Mesothelial cell of epicardium (in vitro differentiated cells): ENCODE data around the gene PRDM2. TPM values are rescaled to one million over a fixed set of nuclear protein-coding genes. Genes with fewer than 3 reads are reported as not detected.

Experiments used
- DNase-seq, 2 experiments: peaks; one replicate each; pipeline ENCODE4 v3.0.0; 2021; ENCODE audit warnings: low spot score in 2 of 2; ENCODE audit not compliant: unreplicated experiment in 2 of 2
- H3K27ac Mint-ChIP-seq: 2 replicates; pipeline ENCODE4 v1.8.0; 2021; ENCODE audit warnings: mixed read lengths
- H3K27me3 Mint-ChIP-seq: 2 replicates; pipeline ENCODE4 v1.8.0; 2021; ENCODE audit warnings: low read depth, mixed read lengths
- H3K36me3 Mint-ChIP-seq: 2 replicates; pipeline ENCODE4 v1.8.0; 2021; ENCODE audit warnings: mixed read lengths
- H3K4me1 Mint-ChIP-seq: 2 replicates; pipeline ENCODE4 v1.8.0; 2021; ENCODE audit warnings: mixed read lengths
- H3K4me3 Mint-ChIP-seq: 2 replicates; pipeline ENCODE4 v1.8.0; 2021; ENCODE audit warnings: mild to moderate bottlenecking, moderate library complexity, mixed read lengths
- H3K9me3 Mint-ChIP-seq: 2 replicates; pipeline ENCODE4 v1.8.0; 2021; ENCODE audit warnings: mixed read lengths
- total RNA-seq: library from RNA; stranded (reverse); gene quantifications from 3 replicates; pipeline ENCODE4 v1.2.1, GENCODE V29; 2021
- TF ChIP-seq, protein P1 (sequence below): fragments of 200-600 bp; sonication (generic); IDR thresholded peaks from one replicate; pipeline ENCODE4 v1.5.0; 2021; ENCODE audit warnings: antibody characterized with exemption; ENCODE audit not compliant: unreplicated experiment

Gene PRDM2
- total RNA-seq, 1 donor from 2014 or later, result 61.6 TPM

DNA sequence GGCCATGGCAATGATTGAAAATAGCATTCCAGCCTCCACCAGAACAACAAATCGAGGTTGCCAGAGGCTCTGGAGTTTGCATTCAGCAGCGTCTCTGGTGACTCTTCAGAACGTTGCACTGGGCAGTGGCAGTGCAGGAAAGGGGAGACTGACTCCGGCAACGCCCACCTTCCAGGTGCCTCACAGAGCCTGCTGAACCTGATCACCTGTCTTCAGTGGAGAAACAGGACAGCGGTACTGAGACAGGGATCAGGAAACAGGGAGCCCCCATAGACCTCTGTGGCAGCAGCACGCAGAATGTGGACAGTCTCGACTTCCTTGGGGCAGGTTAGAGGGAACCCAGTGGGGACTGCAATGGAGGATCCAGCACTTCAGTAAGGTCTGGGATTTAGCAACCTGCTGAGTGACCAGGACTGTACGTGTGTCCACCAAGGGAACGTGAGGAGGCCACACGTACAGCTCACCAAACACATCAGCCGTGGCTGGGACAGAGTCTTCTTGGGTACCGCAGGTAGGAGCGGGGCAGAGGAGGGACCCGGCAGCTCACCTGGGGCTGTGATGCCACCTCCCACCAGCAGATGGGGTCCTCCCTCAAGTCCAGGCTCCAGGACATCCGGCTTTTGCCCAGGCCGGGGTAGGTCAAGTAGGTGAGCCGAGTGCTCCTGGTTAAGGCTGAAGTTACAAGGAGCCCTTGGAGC is 128.6 kb downstream of the PRDM2 start:
- no peak overlapping the region for H3K27ac Mint-ChIP-seq
- H3K4me1 Mint-ChIP-seq, result no peaks in the 10 kb centered on the region
- peak in 1 of 2 experiments; percentile 52 for DNase-seq
- H3K9me3 Mint-ChIP-seq, result no peaks in the 10 kb centered on the region
- H3K36me3 Mint-ChIP-seq, result no peaks in the 10 kb centered on the region
- H3K27me3 Mint-ChIP-seq, result peaks cover 23% of the 10 kb centered on the region
- H3K4me3 Mint-ChIP-seq, result no peak overlapping the region
- TF ChIP-seq, protein P1, sequence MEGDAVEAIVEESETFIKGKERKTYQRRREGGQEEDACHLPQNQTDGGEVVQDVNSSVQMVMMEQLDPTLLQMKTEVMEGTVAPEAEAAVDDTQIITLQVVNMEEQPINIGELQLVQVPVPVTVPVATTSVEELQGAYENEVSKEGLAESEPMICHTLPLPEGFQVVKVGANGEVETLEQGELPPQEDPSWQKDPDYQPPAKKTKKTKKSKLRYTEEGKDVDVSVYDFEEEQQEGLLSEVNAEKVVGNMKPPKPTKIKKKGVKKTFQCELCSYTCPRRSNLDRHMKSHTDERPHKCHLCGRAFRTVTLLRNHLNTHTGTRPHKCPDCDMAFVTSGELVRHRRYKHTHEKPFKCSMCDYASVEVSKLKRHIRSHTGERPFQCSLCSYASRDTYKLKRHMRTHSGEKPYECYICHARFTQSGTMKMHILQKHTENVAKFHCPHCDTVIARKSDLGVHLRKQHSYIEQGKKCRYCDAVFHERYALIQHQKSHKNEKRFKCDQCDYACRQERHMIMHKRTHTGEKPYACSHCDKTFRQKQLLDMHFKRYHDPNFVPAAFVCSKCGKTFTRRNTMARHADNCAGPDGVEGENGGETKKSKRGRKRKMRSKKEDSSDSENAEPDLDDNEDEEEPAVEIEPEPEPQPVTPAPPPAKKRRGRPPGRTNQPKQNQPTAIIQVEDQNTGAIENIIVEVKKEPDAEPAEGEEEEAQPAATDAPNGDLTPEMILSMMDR, result peak; percentile 58

DNA sequence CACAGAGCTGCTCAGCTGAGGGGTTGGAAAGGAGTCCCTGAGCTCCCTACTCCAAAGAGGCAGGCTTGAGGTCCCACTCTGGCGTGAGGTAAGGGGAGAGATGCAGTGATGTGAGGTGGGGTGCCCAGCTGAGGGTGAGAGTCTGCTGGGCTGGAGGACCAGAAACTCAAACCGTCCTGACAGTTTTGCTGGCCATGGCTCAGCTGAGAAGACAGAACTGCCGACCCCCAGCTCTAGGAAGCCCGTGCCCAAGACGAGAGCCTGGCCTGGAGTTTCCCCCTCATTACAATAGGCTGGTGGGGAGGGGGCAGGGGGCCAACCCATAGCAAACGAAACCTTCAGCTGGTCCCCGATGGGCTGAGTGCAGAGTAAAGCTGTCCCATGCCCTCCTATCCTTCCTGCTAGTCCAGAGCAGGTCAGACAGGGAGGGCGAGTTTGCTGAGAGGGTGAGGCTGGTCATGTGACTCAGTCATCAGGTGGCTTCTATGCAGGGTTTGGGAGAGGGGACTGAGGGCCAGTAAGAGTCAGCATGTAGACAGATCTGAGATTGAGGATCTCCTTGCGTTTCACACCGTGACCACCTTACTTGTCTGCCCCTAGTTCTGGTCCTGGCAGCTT is 129.3 kb downstream of the PRDM2 start:
- no peak overlapping the region for H3K4me3 Mint-ChIP-seq
- H3K9me3 Mint-ChIP-seq, result no peaks in the 10 kb centered on the region
- H3K36me3 Mint-ChIP-seq, result no peaks in the 10 kb centered on the region

DNA sequence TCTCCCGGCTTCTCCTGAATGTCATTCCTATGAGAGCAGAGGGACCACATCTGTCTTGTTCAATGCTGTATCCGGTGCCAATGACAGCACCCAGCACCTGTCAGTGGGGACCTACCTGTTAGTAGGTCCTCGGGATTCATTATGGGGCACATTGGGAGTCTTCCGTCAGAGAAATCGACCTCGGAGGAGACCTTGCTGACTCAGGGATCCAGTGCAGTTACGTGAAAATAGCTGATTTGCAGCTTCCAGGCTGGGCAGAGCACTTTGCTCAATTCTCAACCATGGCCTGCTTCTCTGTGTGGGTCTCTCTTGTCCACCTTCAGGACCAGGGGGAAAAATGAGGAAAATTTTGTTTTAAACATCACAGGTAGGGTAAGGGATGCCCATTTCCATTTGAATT is 130.2 kb downstream of the PRDM2 start:
- DNase-seq, result no peak
- peaks cover 30% of the 10 kb centered on the region for H3K27me3 Mint-ChIP-seq
- TF ChIP-seq, protein P1, result no peak
- no peaks in the 10 kb centered on the region for H3K9me3 Mint-ChIP-seq
- H3K27ac Mint-ChIP-seq, result no peak overlapping the region
- H3K4me3 Mint-ChIP-seq, result no peak overlapping the region
- no peaks in the 10 kb centered on the region for H3K4me1 Mint-ChIP-seq
- no peaks in the 10 kb centered on the region for H3K36me3 Mint-ChIP-seq

More for the DNA sequence above, 129.3 kb downstream of the PRDM2 start:
- no peak for DNase-seq
- Mint-ChIP-seq H3K27ac (no peak overlapping the region), H3K27me3 (peaks cover 24% of the 10 kb centered on the region), H3K4me1 (no peaks in the 10 kb centered on the region)
- TF ChIP-seq, protein P1, result no peak

DNA sequence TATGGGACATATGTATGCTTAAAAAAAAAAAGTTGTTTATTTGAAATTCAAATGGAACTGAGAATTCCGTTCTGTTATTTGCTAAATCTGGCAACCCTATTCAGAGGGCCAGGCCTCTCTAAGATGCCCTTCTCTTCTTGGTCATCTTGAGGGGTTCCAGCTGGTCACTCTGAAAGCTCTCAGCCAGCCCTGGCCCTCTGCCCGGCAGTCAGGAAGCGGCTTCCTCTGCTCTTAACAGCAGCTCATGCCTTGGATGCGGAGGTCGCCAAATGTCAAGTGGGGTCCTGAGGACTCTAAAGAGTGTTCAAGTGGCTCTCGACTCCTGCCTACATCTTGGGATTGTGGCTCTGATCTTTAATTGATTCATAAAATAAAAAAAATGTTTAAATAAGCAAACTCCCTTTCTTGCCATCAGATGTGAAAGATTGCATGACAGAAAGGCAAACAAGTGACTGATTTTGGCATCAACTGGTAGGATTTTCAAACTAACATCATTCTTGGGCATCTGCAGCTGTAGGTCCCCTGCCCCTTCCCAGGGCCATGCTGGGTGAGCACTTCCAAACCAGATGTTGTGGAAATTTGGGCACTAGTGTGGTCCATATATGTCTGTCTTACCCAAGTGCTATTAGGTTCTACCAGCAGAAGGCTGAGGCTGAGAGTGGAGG is 130.8 kb downstream of the PRDM2 start:
- Mint-ChIP-seq H3K36me3 (no peaks in the 10 kb centered on the region), H3K4me1 (no peaks in the 10 kb centered on the region), H3K9me3 (no peaks in the 10 kb centered on the region), H3K27ac (no peak overlapping the region), H3K27me3 (peaks cover 36% of the 10 kb centered on the region), H3K4me3 (no peak overlapping the region)
- TF ChIP-seq, protein P1, result no peak
- DNase-seq, result no peak

DNA sequence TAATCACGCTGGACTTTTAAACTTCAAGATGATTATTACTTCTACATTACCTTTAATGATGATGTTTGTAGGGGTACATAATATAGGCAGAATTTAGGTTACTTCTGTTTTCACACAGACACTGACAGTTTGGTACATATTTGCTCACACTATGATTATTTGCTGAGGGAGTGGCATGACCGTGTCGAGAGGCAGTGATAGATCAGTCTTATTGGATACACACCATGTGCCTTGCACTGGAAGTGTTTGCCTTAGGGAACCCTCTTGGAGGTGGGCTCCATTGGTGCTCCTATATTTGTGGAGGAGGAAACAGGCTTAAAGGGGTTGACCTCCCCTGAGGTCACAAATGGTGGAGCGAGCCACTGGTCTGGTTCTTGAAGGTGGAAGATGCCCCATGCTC is 132.1 kb downstream of the PRDM2 start:
- no peak for DNase-seq
- Mint-ChIP-seq H3K27ac (no peak overlapping the region), H3K4me3 (no peak overlapping the region), H3K4me1 (no peaks in the 10 kb centered on the region), H3K9me3 (peaks cover 4% of the 10 kb centered on the region), H3K27me3 (peaks cover 41% of the 10 kb centered on the region), H3K36me3 (no peaks in the 10 kb centered on the region)
- TF ChIP-seq, protein P1, result no peak
